Fibroblast of skin of right quadriceps (primary cell): ENCODE measurements around the gene JPH2.

ENCODE experiments used
- DNase-seq: peaks from one replicate; pipeline ENCODE4 v3.0.0-alpha.2; 2013

The JPH2 gene

DNA sequence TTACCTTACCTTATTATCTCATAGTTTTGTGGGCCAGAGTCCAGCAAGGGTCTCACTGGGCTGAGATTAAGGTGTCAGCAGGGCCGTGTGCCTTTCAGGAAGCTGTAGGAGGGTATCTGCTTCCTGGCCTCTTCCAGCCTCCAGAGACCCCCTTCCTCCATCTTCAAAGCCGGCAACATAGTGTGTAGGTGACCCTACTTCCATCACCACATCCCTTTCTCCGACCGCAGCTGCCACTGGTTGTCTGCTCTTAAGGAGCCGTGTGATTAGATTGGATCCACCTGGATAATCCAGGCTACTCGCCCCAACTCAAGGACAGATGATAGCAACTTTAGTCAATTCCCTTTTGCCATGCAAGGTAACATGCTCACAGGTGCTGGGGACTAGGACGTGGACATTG lies 91.2 kb downstream of the JPH2 start:
- no peak for DNase-seq

GRCh38 chr20:44093249-44093582 lies 93.8 kb downstream of the JPH2 start:
- DNase-seq, result no peak

DNA sequence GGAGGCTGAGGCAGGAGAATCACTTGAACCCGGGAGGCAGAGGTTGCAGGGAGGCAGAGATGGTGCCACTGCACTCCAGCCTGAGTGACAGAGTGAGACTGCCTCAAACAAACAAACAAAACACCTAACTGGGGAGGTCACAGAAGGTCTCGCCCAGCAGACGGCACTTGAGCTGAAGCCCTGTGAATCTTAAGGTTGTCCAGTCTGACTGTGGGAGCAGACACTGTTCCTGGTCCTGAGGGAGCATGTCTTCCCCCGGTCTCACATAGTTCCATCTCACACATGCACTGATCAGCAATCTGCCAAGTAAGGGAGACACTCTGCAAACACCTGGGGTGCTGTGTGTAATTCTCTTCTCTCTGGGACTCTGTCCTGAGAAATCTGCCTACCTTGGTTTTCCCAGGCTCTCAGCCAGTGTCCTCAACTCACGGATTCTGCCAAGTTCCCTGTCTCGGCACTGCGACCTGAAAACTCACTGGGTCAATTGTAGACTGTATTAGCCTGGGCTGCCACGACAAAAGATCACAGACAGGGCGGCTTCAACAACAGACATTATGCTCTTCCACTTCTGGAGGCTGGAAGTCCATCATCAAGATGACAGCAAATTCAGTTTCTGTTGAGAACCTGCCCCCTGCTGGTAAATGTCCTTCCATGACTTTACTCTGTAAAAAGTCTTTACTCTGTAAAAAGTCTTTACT lies 94.3 kb downstream of the JPH2 start:
- DNase-seq, result peak; percentile 51

DNA sequence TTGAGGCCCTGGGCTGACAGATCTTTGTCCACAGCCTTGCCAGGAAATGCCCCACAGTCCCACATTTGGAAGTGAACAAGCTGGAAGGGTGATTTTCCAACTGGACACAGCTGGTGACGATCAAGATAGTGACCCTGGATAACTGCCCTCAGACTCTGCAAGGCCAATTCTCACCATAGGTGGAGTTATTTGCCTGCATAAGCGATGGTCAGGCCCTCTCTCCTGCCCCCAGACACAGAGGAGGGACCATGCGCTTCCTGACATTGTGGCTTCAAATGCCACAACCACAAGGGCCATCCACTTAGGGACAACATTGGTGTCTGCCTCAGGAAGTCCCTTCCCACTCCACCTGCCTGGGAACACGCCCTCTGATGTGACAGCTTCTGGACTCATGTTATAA lies 96.0 kb downstream of the JPH2 start:
- DNase-seq, result no peak

GRCh38 chr20:44089987-44090674 lies 96.9 kb downstream of the JPH2 start:
- DNase-seq, result peak; percentile 59

DNA sequence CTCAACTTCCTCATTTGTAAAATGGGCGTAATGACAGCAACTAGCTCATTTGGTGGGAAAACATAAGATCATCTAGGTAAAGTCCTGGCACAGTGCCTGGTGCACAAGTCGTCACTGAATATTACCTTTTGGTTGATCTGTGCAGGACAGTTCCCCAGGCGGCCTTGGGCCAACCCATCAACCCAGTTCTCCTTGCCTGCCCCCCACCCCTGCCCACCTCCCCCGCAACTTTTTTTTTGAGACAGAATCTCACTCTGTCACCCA lies 99.2 kb downstream of the JPH2 start:
- no peak for DNase-seq

DNA sequence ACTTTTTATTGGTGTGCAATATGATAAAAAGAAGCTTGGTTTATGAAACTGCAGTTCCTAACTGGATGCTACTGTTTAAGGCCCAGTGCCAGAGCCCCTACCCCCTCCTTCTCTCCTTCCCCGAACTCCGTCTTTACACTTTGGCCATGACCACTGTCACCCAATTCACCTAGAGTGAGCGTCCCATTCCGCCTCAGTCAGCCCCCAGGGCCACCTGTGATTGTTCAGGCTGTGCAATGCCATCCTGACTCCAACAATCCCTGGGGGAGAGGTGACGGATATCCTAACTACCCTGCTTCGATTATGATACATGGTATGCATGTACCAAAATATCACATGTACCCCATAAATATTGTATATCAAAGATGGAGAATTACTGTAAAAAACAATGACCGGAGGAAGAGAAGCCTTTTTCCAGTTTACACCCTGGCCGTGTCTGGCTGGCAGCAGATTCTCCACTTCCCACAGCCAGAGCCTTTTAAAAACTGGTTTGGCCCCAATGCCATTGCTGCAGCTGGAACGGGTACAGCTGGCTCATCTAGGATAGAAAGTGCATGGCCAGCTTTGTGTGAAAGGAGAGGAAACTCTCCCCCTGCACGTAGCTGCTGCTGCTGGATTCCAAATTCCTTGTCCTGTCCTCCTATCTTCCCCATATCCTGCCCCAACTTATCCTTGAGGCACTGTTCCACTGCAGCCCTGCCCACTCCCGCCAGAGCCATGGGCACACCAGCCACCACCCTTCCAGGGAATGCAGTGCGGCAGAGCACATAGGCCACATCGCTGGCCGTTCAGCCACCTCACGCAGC lies 99.7 kb downstream of the JPH2 start:
- DNase-seq, result no peak

GRCh38 chr20:44085616-44086434 lies 101.2 kb downstream of the JPH2 start:
- no peak for DNase-seq

- no peak for DNase-seq
Measured at GRCh38 chr20:44084891-44085290, 102.1 kb downstream of the JPH2 start.

GRCh38 chr20:44084439-44084838 lies 102.5 kb downstream of the JPH2 start:
- no peak for DNase-seq

DNA sequence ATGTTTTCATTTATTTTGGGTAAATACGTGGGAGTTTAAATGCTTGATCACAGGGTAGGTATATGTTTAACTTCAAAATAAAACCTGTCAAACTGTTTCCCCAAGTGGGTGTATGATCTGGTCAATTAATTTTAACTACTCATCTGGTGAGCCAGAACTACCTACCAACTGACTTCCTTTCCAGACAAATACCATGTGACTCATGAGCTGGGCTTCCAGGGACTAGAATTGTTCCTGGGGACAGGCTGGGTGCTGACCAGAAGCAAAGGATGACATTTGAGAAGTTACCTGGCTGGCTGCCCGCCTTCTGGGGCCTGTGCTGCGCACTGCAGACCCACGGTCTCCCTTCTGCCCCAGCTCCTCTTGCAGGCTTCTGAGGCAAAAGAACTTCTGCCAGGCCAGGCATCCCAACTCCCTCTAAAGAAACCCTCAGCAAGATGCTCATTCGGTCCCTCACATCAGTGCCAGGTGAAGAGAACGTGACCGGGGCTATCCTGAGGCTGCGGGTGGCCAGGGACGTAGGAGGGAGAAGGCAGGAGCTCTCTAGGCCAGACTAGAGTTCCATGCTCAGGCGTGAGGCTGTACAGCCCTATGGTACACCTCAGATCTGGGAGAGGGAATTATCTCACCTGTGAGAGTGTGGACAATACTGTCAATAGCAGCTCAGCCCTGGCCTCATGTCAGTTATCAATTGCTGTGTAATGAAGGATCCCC lies 103.6 kb downstream of the JPH2 start:
- peak; percentile 75 for DNase-seq

DNA sequence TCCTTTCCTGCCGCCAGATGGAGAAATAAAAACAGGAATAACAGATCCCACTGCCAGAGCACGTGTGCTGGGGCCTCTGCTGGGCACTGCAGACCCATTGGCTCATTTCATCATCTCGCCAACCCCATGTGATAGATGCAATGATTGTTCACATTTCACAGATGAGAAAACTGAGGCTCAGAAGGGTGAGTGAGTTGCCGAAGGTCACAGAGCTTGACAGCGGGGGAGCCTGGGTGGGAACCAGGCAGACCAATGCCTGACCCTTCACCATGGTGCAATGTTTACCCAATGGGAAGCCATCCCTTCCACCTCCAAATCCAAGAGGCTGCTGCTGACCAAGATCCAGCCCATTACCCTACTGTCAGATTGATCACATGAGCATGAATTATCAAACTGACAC lies 105.1 kb downstream of the JPH2 start:
- no peak for DNase-seq

DNA sequence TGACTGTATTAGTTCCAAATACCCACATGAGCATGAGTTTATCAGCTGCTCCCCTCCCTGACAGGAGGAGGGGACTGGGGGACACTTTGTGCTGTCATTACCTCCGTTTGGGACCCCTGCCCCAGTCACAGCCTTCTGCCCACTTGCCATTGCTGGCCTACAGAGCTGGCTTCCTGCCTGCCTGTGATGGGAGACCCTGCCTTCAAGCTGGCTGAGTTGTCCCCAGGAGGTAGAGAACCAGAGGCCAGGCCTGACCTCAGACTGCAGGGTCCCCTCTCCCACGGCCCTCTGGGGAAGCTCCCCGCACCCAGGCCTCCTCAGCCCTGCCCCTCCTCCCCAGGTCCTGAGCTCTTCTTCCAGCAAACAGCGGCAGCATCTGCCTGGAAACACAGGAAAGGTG lies 105.5 kb downstream of the JPH2 start:
- DNase-seq, result no peak

GRCh38 chr20:44080646-44081267 lies 106.2 kb downstream of the JPH2 start:
- peak; percentile 76 for DNase-seq

- DNase-seq, result no peak
Measured at GRCh38 chr20:44080064-44080463, 106.9 kb downstream of the JPH2 start.

DNA sequence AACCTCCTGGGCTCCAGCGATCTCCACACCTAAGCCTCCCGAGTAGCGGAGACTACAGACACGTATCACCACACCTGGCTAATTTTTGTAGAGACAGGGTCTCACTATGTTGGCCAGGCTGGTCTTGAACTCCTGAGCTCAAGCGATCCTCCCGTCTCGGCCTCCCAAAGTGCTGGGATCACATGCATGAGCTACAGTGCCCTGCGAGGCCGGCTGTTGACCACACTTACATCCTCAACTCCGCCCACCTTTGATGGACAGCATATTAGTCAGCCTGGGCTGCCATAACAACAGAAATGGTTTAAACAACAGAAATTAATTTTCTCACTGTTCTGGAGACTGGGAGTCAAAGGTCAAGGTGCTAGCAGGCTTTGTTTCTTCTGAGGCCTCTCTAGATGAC lies 107.7 kb downstream of the JPH2 start:
- DNase-seq, result no peak

DNA sequence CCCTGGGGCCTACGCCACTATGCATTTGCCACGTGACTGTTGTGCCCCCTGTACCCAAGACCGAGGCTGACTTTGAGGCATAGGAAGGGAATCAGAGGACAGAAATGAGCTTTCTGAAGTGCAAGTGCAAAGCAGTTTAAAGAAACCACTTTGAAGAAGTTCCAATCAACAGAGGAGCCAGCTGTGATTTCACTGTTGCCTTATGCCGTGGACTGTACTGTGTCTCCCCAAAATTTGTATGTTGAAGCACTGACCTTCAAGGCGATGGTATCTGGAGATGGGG lies 111.1 kb downstream of the JPH2 start:
- no peak for DNase-seq

GRCh38 chr20:44075191-44075949 lies 111.6 kb downstream of the JPH2 start:
- DNase-seq, result no peak

GRCh38 chr20:44074252-44075151 lies 112.5 kb downstream of the JPH2 start:
- DNase-seq, result peak; percentile 74

GRCh38 chr20:44073675-44074071 lies 113.3 kb downstream of the JPH2 start:
- no peak for DNase-seq
